NCI-H748 (cell line): ENCODE data around the gene WDR26.
A peak's percentile ranks its signal among the peaks of the same experiment; 100 is the strongest.
"Not testable (repeated sequence)": the region's sequence is repeated elsewhere in the genome, so short reads cannot be mapped to it uniquely, and the experiment has no call there.

Experiments
- DNase-seq: peaks from one replicate; lab custom pipeline; 2025; ENCODE audit not compliant: unreplicated experiment; lab: John Stamatoyannopoulos, UW

The WDR26 gene

GRCh38 chr1:224434691-224435317 is at the start of gene WDR26:
Gene WDR26 (minus strand): TSS chr1:224434797.
- DNase-seq = peak; percentile 79

DNA sequence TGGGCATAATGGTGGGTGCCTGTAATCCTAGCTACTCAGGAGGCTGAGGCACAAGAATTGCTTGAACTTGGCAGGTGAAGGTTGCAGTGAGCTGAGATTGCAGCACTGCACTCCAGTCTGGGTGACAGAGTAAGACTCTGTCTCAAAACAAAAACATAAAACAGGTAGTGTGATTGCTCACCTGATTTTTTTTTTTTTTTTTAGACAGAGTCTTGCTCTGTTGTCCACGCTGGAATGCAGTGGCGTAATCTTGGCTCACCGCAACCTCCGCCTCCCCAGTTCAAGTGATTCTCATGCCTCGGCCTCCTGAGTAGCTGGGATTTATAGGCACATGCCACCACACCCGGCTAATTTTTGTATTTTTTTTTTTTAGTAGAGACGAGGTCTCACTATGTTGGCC is 48.6 kb upstream of the WDR26 start:
- DNase-seq = not testable (repeated sequence)

GRCh38 chr1:224482619-224483018 is 48.0 kb upstream of the WDR26 start:
- no peak for DNase-seq

GRCh38 chr1:224481601-224482000 is 47.0 kb upstream of the WDR26 start:
- DNase-seq = no peak

DNA sequence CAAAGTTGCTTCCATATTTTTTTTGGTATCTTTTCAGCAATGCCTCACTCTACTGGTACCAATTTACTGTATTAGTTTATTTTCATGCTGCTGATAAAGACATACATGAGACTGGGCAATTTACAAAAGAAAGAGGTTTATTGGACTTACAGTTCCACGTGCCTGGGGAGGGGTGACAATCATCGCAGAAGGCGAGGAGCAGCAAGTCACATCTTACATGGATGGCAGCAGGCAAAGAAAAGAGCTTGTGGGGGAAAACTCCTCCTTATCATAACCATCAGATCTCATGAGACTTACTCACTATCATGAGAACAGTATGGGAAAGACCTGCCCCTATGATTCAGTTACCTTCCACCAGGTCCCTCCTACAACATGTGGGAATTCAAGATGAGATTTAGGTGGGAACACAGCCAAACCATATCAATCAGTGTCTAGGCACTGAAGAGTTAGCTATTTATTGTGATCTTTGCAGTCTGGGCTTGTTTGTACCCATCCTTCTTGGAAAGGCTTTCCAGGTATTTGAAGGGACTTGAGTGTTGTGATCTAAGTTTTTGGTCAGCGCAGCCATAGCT is 46.4 kb upstream of the WDR26 start:
- DNase-seq = not testable (repeated sequence)

DNA sequence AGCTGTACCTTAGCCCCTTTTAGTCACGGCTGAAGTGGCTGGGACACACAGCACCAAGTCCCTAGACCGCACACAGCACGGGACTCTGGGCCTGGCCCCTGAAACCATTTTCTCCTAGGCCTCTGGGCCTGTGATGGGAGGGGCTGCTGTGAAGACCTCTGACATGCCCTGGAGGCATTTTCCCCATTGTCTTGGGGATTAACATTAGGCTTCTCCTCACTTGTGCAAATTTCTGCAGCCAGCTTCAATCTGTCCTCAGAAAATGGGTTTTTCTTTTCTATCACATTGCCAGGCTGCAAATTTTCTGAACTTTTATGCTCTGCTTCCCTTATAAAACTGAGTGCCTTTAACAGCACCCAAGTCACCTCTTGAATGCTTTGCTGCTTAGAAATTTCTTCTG is 45.6 kb upstream of the WDR26 start:
- DNase-seq = not testable (repeated sequence)

- DNase-seq = no peak
Observed at GRCh38 chr1:224472806-224473205, 38.2 kb upstream of the WDR26 start.

- DNase-seq = no peak
Observed at GRCh38 chr1:224466154-224466553, 31.6 kb upstream of the WDR26 start.

DNA sequence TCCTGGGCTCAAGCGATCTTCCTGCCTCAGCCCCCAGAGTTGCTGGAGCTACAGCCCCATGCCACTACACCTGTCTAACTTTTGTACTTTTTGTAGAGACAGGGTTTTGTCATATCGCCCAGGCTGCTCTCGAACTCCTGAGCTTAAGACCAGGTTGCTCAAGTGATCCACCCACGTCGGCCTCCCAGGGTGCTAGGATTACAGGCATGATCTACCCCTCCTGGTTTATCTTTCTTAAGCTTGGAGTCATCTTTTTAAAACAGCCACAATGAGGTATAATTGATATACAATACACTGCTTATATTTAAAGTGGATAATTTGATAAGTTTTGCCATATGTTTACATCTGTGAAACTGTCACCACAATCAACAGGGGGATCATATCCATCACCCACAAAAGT is 25.4 kb upstream of the WDR26 start:
- no peak for DNase-seq

DNA sequence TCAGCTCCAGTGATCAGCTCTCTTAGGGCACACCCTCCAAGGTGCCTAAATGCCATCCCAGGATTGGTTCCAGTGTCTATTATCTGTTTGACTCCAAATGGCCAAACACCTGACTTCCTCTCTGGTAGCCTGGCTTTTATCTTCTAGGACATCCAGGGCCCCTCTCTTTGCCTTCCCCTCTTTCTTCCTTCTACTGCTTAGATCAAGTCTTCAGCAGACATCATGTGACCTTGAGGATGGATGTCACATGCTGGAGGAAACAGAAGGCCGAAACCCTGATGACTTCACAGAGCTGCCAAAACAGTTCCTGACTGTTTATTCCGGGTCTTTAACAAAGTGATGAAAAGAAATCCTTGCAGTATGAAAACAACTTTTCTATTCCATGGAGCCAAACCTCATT is 24.4 kb upstream of the WDR26 start:
- DNase-seq = no peak

DNA sequence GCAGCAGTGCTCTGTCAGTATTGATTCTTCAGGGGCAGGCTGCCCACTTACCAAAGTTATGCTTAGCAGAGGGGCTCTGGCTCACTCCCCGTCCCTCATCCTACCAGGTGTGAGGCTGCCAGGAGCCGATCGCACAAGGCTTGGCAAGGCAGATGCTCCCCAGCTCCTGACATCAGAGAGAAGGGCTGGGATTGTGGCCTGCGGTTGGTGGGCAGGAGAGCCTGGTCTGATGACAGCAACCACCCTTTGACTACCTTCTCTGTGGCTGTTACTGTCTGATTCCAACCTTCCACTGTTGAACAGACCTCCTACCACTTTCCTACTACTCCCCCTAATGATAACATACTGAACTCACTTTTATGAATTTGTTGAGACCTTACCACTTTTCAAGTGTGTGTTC is 23.7 kb upstream of the WDR26 start:
- DNase-seq = no peak

GRCh38 chr1:224457782-224458144 is 23.2 kb upstream of the WDR26 start:
- DNase-seq = no peak

- DNase-seq = no peak
Observed at GRCh38 chr1:224456637-224456953, 22.0 kb upstream of the WDR26 start.

- DNase-seq = peak; percentile 4
Observed at GRCh38 chr1:224454402-224455055, 19.9 kb upstream of the WDR26 start.

- DNase-seq = no peak
Observed at GRCh38 chr1:224450561-224451350, 16.2 kb upstream of the WDR26 start.

- DNase-seq = no peak
Observed at GRCh38 chr1:224450159-224450558, 15.6 kb upstream of the WDR26 start.

DNA sequence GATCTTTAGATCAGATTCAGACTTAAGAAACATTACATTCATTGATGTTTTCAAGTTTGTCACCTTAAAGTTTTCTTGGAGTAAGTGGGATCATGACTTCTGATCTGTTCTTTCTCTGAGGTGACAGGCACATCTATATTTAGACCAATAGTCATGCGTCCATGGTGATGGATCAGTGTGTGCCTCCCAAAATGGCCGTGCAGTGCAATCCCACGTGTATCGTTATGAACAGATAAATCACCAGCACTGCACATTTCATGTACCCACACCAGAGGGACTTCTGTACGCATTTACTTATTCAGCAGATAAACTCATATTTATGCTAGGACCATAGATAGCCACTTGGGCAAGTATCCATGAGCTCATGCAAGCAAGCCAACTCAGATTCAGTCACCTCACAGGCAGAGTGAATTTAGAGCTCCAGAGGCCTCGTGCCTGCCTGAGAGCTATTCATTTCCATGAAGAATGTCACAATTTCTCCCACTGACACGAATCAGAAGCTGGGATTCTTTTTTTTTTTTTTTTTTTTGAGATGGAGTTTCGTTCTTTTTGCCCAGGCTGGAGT is 13.9 kb upstream of the WDR26 start:
- DNase-seq = no peak

DNA sequence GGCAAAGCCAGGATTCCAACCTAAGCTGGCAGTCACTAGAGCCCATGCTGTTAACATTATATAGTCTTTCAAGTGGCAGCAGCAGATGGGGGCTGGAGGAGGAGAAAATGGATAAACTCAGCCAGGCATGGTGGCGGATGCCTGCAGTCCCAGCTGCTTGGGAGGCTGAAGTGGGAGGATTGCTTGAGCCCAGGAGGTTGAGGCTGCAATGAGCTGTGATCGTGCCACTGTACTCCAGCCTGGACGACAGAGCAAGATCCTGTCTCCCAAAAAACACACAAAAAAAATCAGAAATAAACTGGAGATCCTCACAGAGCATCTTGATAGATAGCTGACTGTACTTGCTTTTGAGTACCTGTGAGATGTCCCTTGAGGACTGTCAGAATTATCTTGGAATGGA is 13.4 kb upstream of the WDR26 start:
- no peak for DNase-seq

GRCh38 chr1:224447251-224447650 is 12.7 kb upstream of the WDR26 start:
- DNase-seq = no peak

- no peak for DNase-seq
Observed at GRCh38 chr1:224438989-224439388, 4.4 kb upstream of the WDR26 start.

GRCh38 chr1:224435999-224436398 is 1.4 kb upstream of the WDR26 start:
- DNase-seq = no peak

DNA sequence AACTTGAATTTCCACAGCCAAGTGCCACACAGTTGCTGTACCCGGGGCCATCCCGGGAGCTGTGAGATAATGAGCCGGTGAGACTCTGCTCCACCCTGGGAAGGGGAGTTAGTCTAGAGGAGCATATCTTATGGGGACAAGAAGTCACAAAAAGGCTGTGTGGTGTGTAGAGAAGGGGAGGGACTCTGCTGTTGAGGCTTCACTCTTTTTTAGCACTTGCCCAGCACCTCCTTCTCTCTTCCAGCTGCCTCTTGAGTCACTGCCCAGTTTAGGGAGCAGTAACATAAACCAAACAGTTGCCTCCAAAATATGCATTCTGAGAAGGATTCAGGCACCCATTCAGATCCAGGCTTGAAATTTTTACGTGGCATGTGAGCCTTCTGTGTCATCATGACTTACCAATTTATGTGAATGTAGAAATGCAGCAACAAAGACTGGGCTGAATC is 744 bp upstream of the WDR26 start:
- DNase-seq = no peak
